Subcutaneous preadipocyte (primary cell): Measurements from ENCODE around the gene HES5. TPM values are rescaled to one million over a fixed set of nuclear protein-coding genes. Genes with fewer than 3 reads are reported as not detected.

ENCODE experiments used
- total RNA-seq: library from RNA; depleted of rRNA; stranded (reverse); fragments of >200 nt; gene quantifications from 2 replicates; pipeline ENCODE4 v1.2.3, GENCODE V29; 2012

HES5 gene
- not detected in 2 replicates for total RNA-seq

GRCh38 chr1:2529784-2530512, at the start of gene HES5:
Gene HES5 (minus strand): TSS chr1:2530263. CDS start chr1:2530164, 99 bp downstream.

GRCh38 chr1:2556277-2556677, 26.2 kb upstream of the HES5 start, which contains the start of gene TNFRSF14:
Gene TNFRSF14 (plus strand): TSS chr1:2556371. CDS start chr1:2556665, 294 bp downstream.

GRCh38 chr1:2525920-2526823, 3.9 kb downstream of the HES5 start, which contains the start of gene PANK4:
Gene PANK4 (minus strand): TSS chr1:2526596. CDS start chr1:2526587, 9 bp downstream.

Other genes with a start within 250 kb of the HES5 start
- gene MORN1, start 138.7 kb downstream of the HES5 start, total RNA-seq = 8.1 and 11.1 TPM in 2 replicates
- 65.4 and 97.6 TPM in 2 replicates for gene RER1, start 138.4 kb downstream of the HES5 start, total RNA-seq
- gene PEX10, start 117.7 kb downstream of the HES5 start, total RNA-seq = 26.8 and 29.1 TPM in 2 replicates
- gene PLCH2, start 54.0 kb downstream of the HES5 start, total RNA-seq = 0.20 TPM in 1 of 2 replicates, not detected in the other
- gene PANK4, start 3.7 kb downstream of the HES5 start, total RNA-seq = 16.5 and 27.4 TPM in 2 replicates
- 8.6 and 11.4 TPM in 2 replicates for gene TNFRSF14, start 26.1 kb upstream of the HES5 start, total RNA-seq
- 11.0 and 16.8 TPM in 2 replicates for gene PRXL2B, start 56.5 kb upstream of the HES5 start, total RNA-seq
- not detected in 2 replicates for gene MMEL1, start 102.8 kb upstream of the HES5 start, total RNA-seq